ENCODE data around the gene BPIFB6. TPM values are rescaled to one million over a fixed set of nuclear protein-coding genes. Genes with fewer than 3 reads are reported as not detected.

BPIFB6 gene
- total and polyA plus RNA-seq, 2 donors (not counting 3 experiments of a cell fraction or from before 2014, with no cell fraction given), result not detected

GRCh38 chr20:33027769-33028751 lies 3.4 kb upstream of the BPIFB6 start:
- FAIRE-seq, result no peak
- POLR2A ChIA-PET, result no interaction called here
- no peak for TF ChIP-seq EZH2 (IDR thresholded peaks at IDR 0.05; ENCODE audit: borderline replicate concordance, low read depth, low read length, severe bottlenecking)
- TF ChIP-seq, protein P1, sequence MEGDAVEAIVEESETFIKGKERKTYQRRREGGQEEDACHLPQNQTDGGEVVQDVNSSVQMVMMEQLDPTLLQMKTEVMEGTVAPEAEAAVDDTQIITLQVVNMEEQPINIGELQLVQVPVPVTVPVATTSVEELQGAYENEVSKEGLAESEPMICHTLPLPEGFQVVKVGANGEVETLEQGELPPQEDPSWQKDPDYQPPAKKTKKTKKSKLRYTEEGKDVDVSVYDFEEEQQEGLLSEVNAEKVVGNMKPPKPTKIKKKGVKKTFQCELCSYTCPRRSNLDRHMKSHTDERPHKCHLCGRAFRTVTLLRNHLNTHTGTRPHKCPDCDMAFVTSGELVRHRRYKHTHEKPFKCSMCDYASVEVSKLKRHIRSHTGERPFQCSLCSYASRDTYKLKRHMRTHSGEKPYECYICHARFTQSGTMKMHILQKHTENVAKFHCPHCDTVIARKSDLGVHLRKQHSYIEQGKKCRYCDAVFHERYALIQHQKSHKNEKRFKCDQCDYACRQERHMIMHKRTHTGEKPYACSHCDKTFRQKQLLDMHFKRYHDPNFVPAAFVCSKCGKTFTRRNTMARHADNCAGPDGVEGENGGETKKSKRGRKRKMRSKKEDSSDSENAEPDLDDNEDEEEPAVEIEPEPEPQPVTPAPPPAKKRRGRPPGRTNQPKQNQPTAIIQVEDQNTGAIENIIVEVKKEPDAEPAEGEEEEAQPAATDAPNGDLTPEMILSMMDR (IDR thresholded peaks at IDR 0.05; ENCODE audit: extremely low read depth in 1 of 2, insufficient read depth in 1 of 2, low read depth in 1 of 2, low read length in 2 of 2), result no peak
- TF ChIP-seq GATA2 (IDR thresholded peaks at IDR 0.05; ENCODE audit: insufficient read depth, insufficient read length, low read depth, low read length), result no peak
- TF ChIP-seq JUN (IDR thresholded peaks at IDR 0.05; ENCODE audit: borderline replicate concordance, insufficient read depth, insufficient read length, low read depth), result no peak
- TF ChIP-seq, protein P2, sequence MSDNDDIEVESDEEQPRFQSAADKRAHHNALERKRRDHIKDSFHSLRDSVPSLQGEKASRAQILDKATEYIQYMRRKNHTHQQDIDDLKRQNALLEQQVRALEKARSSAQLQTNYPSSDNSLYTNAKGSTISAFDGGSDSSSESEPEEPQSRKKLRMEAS (IDR thresholded peaks at IDR 0.05; ENCODE audit: insufficient read depth, insufficient read length), result no peak
- TF ChIP-seq FOS (IDR thresholded peaks at IDR 0.05; ENCODE audit: borderline replicate concordance, insufficient read depth, low read length), result no peak
- no peak for TF ChIP-seq MYC (IDR thresholded peaks at IDR 0.05; ENCODE audit: low read depth, low read length)
- no peak for TF ChIP-seq POLR2A (IDR thresholded peaks at IDR 0.05; ENCODE audit: low read depth, low read length)
- TF ChIP-seq POLR2AphosphoS5 (IDR thresholded peaks at IDR 0.05; ENCODE audit: insufficient read depth, low read depth, low read length), result no peak

More at GRCh38 chr20:33027769-33028751, 3.4 kb upstream of the BPIFB6 start:
- dilution Hi-C loops (cut with MboI; ENCODE audit: extremely low pct_ligation_motif_present, low sequenced_read_pairs), result no loop called here
- no peak for DNase-seq (ENCODE audit: low read depth, low spot score)
- no peaks in the 10 kb centered on the region for H3K36me3 ChIP-seq (ENCODE audit: control insufficient read depth in 2 of 2, extremely low read depth in 1 of 2, insufficient read depth in 2 of 2, low read length in 2 of 2)
- H3K9me3 ChIP-seq (replicated peaks; ENCODE audit: control insufficient read depth, insufficient read depth, low read length), result no peaks in the 10 kb centered on the region
- H4K20me1 ChIP-seq (replicated peaks; ENCODE audit: control insufficient read depth, extremely low read depth, insufficient read depth, low read length), result no peaks in the 10 kb centered on the region
- H3K4me1 ChIP-seq (ENCODE audit: control insufficient read depth, extremely low read depth, insufficient read depth, low read length), result no peaks in the 10 kb centered on the region
- no peak overlapping the region for H2AFZ ChIP-seq (ENCODE audit: low read depth, low read length)
- H3K4me3 ChIP-seq (replicated peaks in 1 of 3; ENCODE audit: insufficient read depth in 1 of 3, low read depth in 1 of 3, low read length in 3 of 3), result no peak overlapping the region
- H3K79me2 ChIP-seq (ENCODE audit: control insufficient read depth, insufficient read depth, low read length), result no peaks in the 10 kb centered on the region
- no peak overlapping the region for H3K27ac ChIP-seq (ENCODE audit: insufficient read depth, low read depth, low read length)
- BruUV-seq (replicated peaks), result no TSS peak
- H3K9me1 ChIP-seq (replicated peaks; ENCODE audit: control insufficient read depth, extremely low read depth, insufficient read depth, low read length), result no peaks in the 10 kb centered on the region
- H3K27me3 ChIP-seq (ENCODE audit: control insufficient read depth in 2 of 2, insufficient read depth in 2 of 2, low read length in 2 of 2), result no peaks in the 10 kb centered on the region
- CTCF ChIA-PET, result no interaction called here
- intact Hi-C loops (cut with micrococcal nuclease), result no loop called here
- H3K9ac ChIP-seq (replicated peaks; ENCODE audit: extremely low read depth, insufficient read depth, low read length), result no peak overlapping the region
- H3K4me2 ChIP-seq (ENCODE audit: insufficient read depth, low read length), result no peak overlapping the region

All from endothelial cell of umbilical vein (primary cell).